Endothelial cell of umbilical vein (primary cell): Measurements from ENCODE around the gene CREG2. TPM values are rescaled to one million over a fixed set of nuclear protein-coding genes. Genes with fewer than 3 reads are reported as not detected.
A peak's percentile ranks its signal among the peaks of the same experiment; 100 is the strongest.

Experiments
- BruUV-seq: library from RNA; stranded (reverse); fragments of 400-500 nt; replicated peaks from 2 replicates; lab custom pipeline; 2021; lab: Mats Ljungman, UMichigan
- CTCF ChIA-PET: fragments of 300-600, 350-600 bp; sonication (Branson Sonifier 250); formaldehyde crosslinking; loops from one replicate; lab custom pipeline; 2021; ENCODE audit warnings: antibody characterized with exemption, inconsistent platforms; lab: Charles Lee
- POLR2A ChIA-PET: fragments of 300-600, 350-600 bp; sonication (Branson Sonifier 250); formaldehyde crosslinking; loops from one replicate; lab custom pipeline; 2021; ENCODE audit warnings: antibody characterized with exemption, inconsistent platforms; lab: Charles Lee
- DNase-seq: peaks from one replicate; pipeline ENCODE4 v3.0.0-alpha.2; 2011; ENCODE audit warnings: low read depth, low spot score
- FAIRE-seq: peaks from 2 replicates; lab custom pipeline; 2011; peaks lifted over from hg19 to GRCh38; lab: Jason Lieb, UNC
- H2AFZ ChIP-seq: 2 replicates; pipeline ENCODE4 v1.6.0; 2012; ENCODE audit warnings: low read depth, low read length, control low read depth, inconsistent platforms
- H3K27ac ChIP-seq: 2 replicates; pipeline ENCODE4 v1.5.1; 2011; ENCODE audit warnings: low read depth, mild to moderate bottlenecking, control low read depth, low read length, moderate library complexity; ENCODE audit not compliant: insufficient read depth
- H3K27me3 ChIP-seq, 2 experiments: 2 replicates each; pipeline versions ENCODE4 v1.6.0 to v1.6.1; 2011; ENCODE audit warnings: low read length in 2 of 2, mixed read lengths in 1 of 2; ENCODE audit not compliant: control insufficient read depth in 2 of 2, insufficient read depth in 2 of 2
- H3K36me3 ChIP-seq, 2 experiments: 2 replicates in 1 of 2; 3 replicates in 1 of 2; pipeline ENCODE4 v1.5.1; 2011; ENCODE audit warnings: low read length in 2 of 2, mild to moderate bottlenecking in 1 of 2, moderate library complexity in 1 of 2; ENCODE audit not compliant: control insufficient read depth in 2 of 2, insufficient read depth in 2 of 2; ENCODE audit errors: extremely low read depth in 1 of 2
- H3K4me1 ChIP-seq: 3 replicates; pipeline ENCODE4 v1.5.1; 2011; ENCODE audit warnings: mild to moderate bottlenecking, low read length; ENCODE audit not compliant: control insufficient read depth, insufficient read depth; ENCODE audit errors: extremely low read depth
- H3K4me2 ChIP-seq: 2 replicates; pipeline ENCODE4 v1.6.1; 2011; ENCODE audit warnings: low read length, control low read depth, mixed read lengths; ENCODE audit not compliant: insufficient read depth
- H3K4me3 ChIP-seq, 3 experiments: fragments of 200-600 bp in 1 of 3; sonication (generic), shearing (Covaris generic) in 1 of 3; replicated peaks in 1 of 3; 2 replicates each; pipeline ENCODE4 v1.5.1; 2011 to 2016; ENCODE audit warnings: control low read depth in 3 of 3, low read length in 3 of 3, mild to moderate bottlenecking in 2 of 3, inconsistent platforms in 1 of 3, low read depth in 1 of 3, moderate library complexity in 1 of 3; ENCODE audit not compliant: insufficient read depth in 1 of 3
- H3K79me2 ChIP-seq: 2 replicates; pipeline ENCODE4 v1.6.0; 2012; ENCODE audit warnings: low read length, inconsistent platforms; ENCODE audit not compliant: control insufficient read depth, insufficient read depth
- H3K9ac ChIP-seq: replicated peaks from 2 replicates; pipeline ENCODE3; 2011; ENCODE audit warnings: low read length, control low read depth; ENCODE audit not compliant: insufficient read depth; ENCODE audit errors: extremely low read depth
- H3K9me1 ChIP-seq: replicated peaks from 3 replicates; pipeline ENCODE4 v1.6.0; 2011; ENCODE audit warnings: mild to moderate bottlenecking, low read length; ENCODE audit not compliant: control insufficient read depth, insufficient read depth; ENCODE audit errors: extremely low read depth
- H3K9me3 ChIP-seq: replicated peaks from 2 replicates; pipeline ENCODE4 v1.5.1; 2012; ENCODE audit warnings: low read length, inconsistent platforms; ENCODE audit not compliant: control insufficient read depth, insufficient read depth
- H4K20me1 ChIP-seq: replicated peaks from 2 replicates; pipeline ENCODE3; 2011; ENCODE audit warnings: mild to moderate bottlenecking, low read length; ENCODE audit not compliant: control insufficient read depth, insufficient read depth; ENCODE audit errors: extremely low read depth
- CTCF ChIP-seq, 2 donors: IDR thresholded peaks; 1 replicate in 1 of 2; 2 replicates in 1 of 2; pipeline ENCODE4 v1.5.1; 2011; ENCODE audit warnings: low read length in 2 of 2, mild to moderate bottlenecking in 2 of 2, moderate library complexity in 2 of 2, control low read depth in 1 of 2, inconsistent platforms in 1 of 2, low read depth in 1 of 2; ENCODE audit not compliant: insufficient read depth in 1 of 2; ENCODE audit errors: extremely low read depth in 1 of 2
- EZH2 ChIP-seq: IDR thresholded peaks from 2 replicates; pipeline ENCODE4 v1.6.1; 2012; ENCODE audit warnings: borderline replicate concordance, low read depth, mild to moderate bottlenecking, moderate library complexity, low read length, inconsistent platforms; ENCODE audit not compliant: severe bottlenecking
- FOS ChIP-seq: IDR thresholded peaks from 2 replicates; pipeline ENCODE4 v1.6.1; 2011; ENCODE audit warnings: mild to moderate bottlenecking, low read length, moderate library complexity, borderline replicate concordance; ENCODE audit not compliant: insufficient read depth
- GATA2 ChIP-seq: IDR thresholded peaks from 2 replicates; pipeline ENCODE4 v1.7.0; 2011; ENCODE audit warnings: low read depth, mild to moderate bottlenecking, moderate library complexity, mixed read lengths, low read length; ENCODE audit not compliant: insufficient read length, insufficient read depth
- JUN ChIP-seq: IDR thresholded peaks from 2 replicates; pipeline ENCODE4 v1.6.1; 2011; ENCODE audit warnings: borderline replicate concordance, low read depth; ENCODE audit not compliant: insufficient read length, insufficient read depth
- MAX ChIP-seq: IDR thresholded peaks from 2 replicates; pipeline ENCODE4 v1.6.1; 2011; ENCODE audit not compliant: insufficient read depth, insufficient read length
- MYC ChIP-seq: IDR thresholded peaks from one replicate; pipeline ENCODE4 v1.6.1; 2011; ENCODE audit warnings: mild to moderate bottlenecking, low read depth, low read length
- POLR2A ChIP-seq: IDR thresholded peaks from 2 replicates; pipeline ENCODE4 v1.6.1; 2012; ENCODE audit warnings: low read depth, mild to moderate bottlenecking, control low read depth, low read length
- POLR2AphosphoS5 ChIP-seq: IDR thresholded peaks from 2 replicates; pipeline ENCODE4 v1.6.1; 2012; ENCODE audit warnings: low read depth, mild to moderate bottlenecking, control low read depth, low read length, moderate library complexity; ENCODE audit not compliant: insufficient read depth
- dilution Hi-C: fragments of 300-500 bp; cut with MboI; formaldehyde crosslinking; loops from one replicate; pipeline ENCODE4 v1.15.0; 2019; ENCODE audit warnings: low sequenced_read_pairs; ENCODE audit not compliant: extremely low pct_ligation_motif_present
- intact Hi-C: fragments of 100-400 bp; cut with micrococcal nuclease; formaldehyde crosslinking; loops from one replicate; pipeline ENCODE4 v1.10.0; 2022
- polyA plus RNA-seq, 4 experiments: library from polyadenylated mRNA; depleted of rRNA in 3 of 4; stranded (reverse) in 3 of 4; unstranded in 1 of 4; fragments of >200 nt; gene quantifications; 2 replicates each; pipeline versions ENCODE4 v1.2.1 to v1.2.3, GENCODE V29; 2011 to 2012; ENCODE audit warnings: missing spikeins in 1 of 4
- total RNA-seq: library from RNA; stranded (reverse); gene quantifications from 2 replicates; pipeline ENCODE4 v1.2.3, GENCODE V29; 2021

CREG2 gene
- total and polyA plus RNA-seq, 2 donors (not counting 3 experiments of a cell fraction or from before 2014, with no cell fraction given): 0.48 to 2.0 TPM

GRCh38 chr2:101340141-101340551 is 47.2 kb downstream of the CREG2 start:
- H3K27me3 ChIP-seq: no peaks in the 10 kb centered on the region
- ChIA-PET CTCF (interaction anchor here (1.0 to 3.7 kb wide), 4 partner anchors 11 to 491 kb away, joined by 4 to 51 read pairs (median 26); partner anchors contain the start of gene CREG2), POLR2A (no interaction called here)
- H3K27ac ChIP-seq: no peak overlapping the region
- no peaks in the 10 kb centered on the region for H3K79me2 ChIP-seq
- BruUV-seq: no TSS peak
- H3K4me3 ChIP-seq: no peak overlapping the region
- no peak overlapping the region for H3K9ac ChIP-seq
- H3K4me1 ChIP-seq: peaks cover 9% of the 10 kb centered on the region
- no peaks in the 10 kb centered on the region for H4K20me1 ChIP-seq
- TF ChIP-seq MYC (no peak), CTCF (IDR thresholded peaks at IDR 0.05; ENCODE audit: extremely low read depth in 1 of 2, insufficient read depth in 1 of 2, low read depth in 1 of 2, low read length in 2 of 2) (no peak), GATA2 (no peak), FOS (no peak), JUN (no peak), POLR2A (no peak), EZH2 (no peak), POLR2AphosphoS5 (no peak), MAX (no peak)
- no peak overlapping the region for H3K4me2 ChIP-seq
- no peaks in the 10 kb centered on the region for H3K9me3 ChIP-seq
- dilution Hi-C loops (no loop called here), intact Hi-C loops (loop anchor here (5.0 kb wide), 2 partner anchors 492 to 542 kb away; no protein-coding TSS in a partner anchor)
- peak overlapping the region; percentile 27 for H2AFZ ChIP-seq
- H3K36me3 ChIP-seq: no peaks in the 10 kb centered on the region
- DNase-seq (no peak), FAIRE-seq (no peak)
- no peaks in the 10 kb centered on the region for H3K9me1 ChIP-seq
